Measurements from ENCODE around the gene BMP8A.
"Not testable (repeated sequence)": the region's sequence is repeated elsewhere in the genome, so short reads cannot be mapped to it uniquely, and the experiment has no call there.

BMP8A gene

DNA sequence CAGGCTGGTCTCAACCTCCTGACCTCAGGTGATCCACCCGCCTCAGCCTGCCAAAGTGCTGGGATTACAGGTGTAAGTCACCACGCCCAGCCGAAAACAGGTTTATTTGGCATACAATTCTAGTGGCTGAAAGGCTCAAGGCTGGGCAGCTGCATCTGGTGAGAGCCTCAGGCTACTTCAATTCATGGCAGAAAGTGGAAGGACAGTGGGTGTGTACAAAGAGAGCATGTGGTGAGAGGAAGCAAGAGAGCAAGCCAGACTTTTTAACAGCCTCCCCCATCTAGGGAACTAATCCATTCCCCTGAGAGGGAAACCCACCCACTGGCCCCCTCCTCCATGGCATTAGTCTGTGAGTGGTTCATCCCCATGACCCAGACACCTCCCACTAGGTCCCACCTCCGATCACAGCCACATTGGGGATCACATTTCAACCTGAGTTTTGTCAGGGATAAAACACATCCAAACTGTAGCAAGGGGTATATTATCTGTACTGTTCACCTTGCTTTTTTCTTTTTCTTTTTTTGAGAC lies 9.5 kb downstream of the BMP8A start:
- DNase-seq (ENCODE audit: insufficient read length, low spot score) (no peak), FAIRE-seq (no peak)
- TF ChIP-seq, protein P1, sequence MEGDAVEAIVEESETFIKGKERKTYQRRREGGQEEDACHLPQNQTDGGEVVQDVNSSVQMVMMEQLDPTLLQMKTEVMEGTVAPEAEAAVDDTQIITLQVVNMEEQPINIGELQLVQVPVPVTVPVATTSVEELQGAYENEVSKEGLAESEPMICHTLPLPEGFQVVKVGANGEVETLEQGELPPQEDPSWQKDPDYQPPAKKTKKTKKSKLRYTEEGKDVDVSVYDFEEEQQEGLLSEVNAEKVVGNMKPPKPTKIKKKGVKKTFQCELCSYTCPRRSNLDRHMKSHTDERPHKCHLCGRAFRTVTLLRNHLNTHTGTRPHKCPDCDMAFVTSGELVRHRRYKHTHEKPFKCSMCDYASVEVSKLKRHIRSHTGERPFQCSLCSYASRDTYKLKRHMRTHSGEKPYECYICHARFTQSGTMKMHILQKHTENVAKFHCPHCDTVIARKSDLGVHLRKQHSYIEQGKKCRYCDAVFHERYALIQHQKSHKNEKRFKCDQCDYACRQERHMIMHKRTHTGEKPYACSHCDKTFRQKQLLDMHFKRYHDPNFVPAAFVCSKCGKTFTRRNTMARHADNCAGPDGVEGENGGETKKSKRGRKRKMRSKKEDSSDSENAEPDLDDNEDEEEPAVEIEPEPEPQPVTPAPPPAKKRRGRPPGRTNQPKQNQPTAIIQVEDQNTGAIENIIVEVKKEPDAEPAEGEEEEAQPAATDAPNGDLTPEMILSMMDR (IDR thresholded peaks at IDR 0.05; ENCODE audit: insufficient read depth, missing control alignments) = no peak

DNA sequence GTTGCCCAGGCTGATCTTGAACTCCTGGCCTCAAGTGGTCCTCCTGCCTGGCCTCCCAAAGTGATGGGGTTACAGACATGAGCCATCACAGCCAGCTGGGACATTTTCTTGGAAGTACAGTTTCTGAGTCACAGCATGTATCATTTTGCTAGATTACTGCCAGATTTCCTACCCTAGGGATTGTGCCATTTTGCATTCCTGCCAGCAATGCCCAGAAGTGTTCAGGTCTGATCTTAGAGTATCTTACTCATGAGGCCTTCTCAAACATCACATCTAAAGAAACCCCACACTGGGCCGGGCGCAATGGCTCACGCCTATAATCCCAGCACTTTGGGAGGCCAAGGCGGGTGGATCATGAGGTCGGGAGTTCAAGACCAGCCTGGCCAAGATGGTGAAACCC lies 10.2 kb downstream of the BMP8A start:
- TF ChIP-seq, protein P1 (IDR thresholded peaks at IDR 0.05; ENCODE audit: insufficient read depth, missing control alignments) = no peak
- FAIRE-seq (no peak), DNase-seq (ENCODE audit: insufficient read length, low spot score) (no peak)

DNA sequence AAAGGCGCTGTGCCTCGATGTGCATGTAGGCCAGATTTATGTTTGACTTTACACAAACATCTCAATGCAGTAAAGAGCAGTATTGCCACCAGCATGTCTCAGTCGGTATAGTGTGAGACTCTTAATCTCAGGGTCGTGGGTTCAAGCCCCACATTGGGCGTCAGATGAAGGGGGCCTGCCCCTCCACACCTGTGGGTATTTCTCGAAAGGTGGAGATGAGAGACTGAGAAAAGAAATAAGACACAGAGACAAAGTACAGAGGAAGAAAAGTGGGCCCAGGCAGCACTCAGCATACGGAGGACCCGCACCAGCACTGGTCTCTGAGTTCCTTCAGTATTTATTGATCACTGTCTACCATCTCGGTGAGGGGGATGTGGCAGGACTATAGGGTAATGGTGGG lies 13.0 kb downstream of the BMP8A start:
- not testable (repeated sequence) for DNase-seq (ENCODE audit: insufficient read length, low spot score); FAIRE-seq

GRCh38 chr1:39505289-39505688 lies 13.9 kb downstream of the BMP8A start:
- TF ChIP-seq, protein P1 (IDR thresholded peaks at IDR 0.05; ENCODE audit: insufficient read depth, missing control alignments) = no peak
- DNase-seq (ENCODE audit: insufficient read length, low spot score) (no peak), FAIRE-seq (no peak)

GRCh38 chr1:39507230-39507928 lies 15.9 kb downstream of the BMP8A start:
- FAIRE-seq (no peak), DNase-seq (ENCODE audit: insufficient read length, low spot score) (no peak)
- TF ChIP-seq, protein P1 (IDR thresholded peaks at IDR 0.05; ENCODE audit: insufficient read depth, missing control alignments) = peak; percentile 35

DNA sequence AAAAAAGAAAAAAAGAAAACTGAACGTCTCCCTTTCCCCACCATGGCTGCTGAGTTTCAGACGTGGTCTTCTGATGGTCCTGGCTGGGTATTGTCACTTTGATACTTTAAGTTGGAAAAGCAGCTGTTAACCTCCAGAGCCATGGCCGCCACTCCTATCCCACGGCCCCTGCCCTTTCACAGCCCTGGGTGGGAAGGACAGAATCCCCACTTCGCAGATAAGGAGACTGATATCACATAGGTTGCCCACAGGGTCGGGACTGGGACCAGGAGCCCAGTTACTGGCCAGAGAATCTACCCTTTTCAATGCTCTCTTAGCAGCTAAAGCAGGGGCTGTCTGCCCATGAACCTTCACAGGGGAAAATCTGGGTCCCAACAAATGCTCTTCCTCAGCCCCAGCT lies 16.8 kb downstream of the BMP8A start:
- TF ChIP-seq, protein P1 (IDR thresholded peaks at IDR 0.05; ENCODE audit: insufficient read depth, missing control alignments) = no peak
- no peak for DNase-seq (ENCODE audit: insufficient read length, low spot score)
- no peak for FAIRE-seq

DNA sequence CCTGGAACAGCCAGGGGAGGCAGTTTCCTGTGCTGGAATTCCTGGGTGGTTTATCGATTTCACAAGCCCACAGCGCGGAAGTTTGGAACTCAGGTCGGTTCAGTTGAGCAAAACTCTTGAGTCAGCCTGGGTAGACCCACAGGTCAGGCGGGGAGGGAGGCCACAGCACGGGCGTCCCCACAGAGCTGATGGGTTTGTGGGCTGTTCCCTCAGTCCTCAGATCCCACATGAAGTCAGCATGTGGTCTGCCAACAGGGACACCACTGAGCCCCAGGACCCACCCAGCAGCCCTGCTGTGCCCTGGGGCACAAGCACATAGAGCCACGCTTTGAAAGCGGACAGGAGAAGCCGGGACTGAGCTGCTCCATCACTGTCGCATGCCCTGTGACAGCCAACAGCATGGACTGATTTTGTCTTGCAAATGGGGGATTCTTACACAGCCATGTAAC lies 17.4 kb downstream of the BMP8A start:
- TF ChIP-seq, protein P1 (IDR thresholded peaks at IDR 0.05; ENCODE audit: insufficient read depth, missing control alignments) = no peak
- FAIRE-seq (no peak), DNase-seq (ENCODE audit: insufficient read length, low spot score) (no peak)
